ENCODE measurements around the gene NAV2. TPM values are rescaled to one million over a fixed set of nuclear protein-coding genes. Genes with fewer than 3 reads are reported as not detected.

NAV2 gene
- polyA plus RNA-seq, 1 donor (not counting 4 experiments of a cell fraction or from before 2014, with no cell fraction given) = 4.0 TPM

GRCh38 chr11:20026629-20027555, 314.3 kb downstream of the NAV2 start:
- no peaks in the 10 kb centered on the region for H3K27me3 ChIP-seq (ENCODE audit: control insufficient read depth, extremely low read depth, insufficient read depth, low read length)
- FAIRE-seq (peak; percentile 83), DNase-seq (ENCODE audit: low read depth, low spot score) (no peak)
- peaks cover 64% of the 10 kb centered on the region for H3K4me1 ChIP-seq (ENCODE audit: control insufficient read depth, extremely low read depth, insufficient read depth, low read length)
- no peaks in the 10 kb centered on the region for H3K9me3 ChIP-seq (ENCODE audit: control insufficient read depth, low read depth, low read length)
- peak overlapping the region; percentile 78 for H3K4me2 ChIP-seq (ENCODE audit: control insufficient read depth, extremely low read depth, insufficient read depth, low read depth, low read length)
- H3K36me3 ChIP-seq (ENCODE audit: control insufficient read depth in 2 of 2, extremely low read depth in 1 of 2, insufficient read depth in 2 of 2, low read length in 2 of 2) = no peaks in the 10 kb centered on the region
- H3K9ac ChIP-seq (ENCODE audit: control insufficient read depth, extremely low read depth, insufficient read depth, low read length) = peak overlapping the region; percentile 68
- TF ChIP-seq CTCF (optimal IDR thresholded peaks at IDR 0.05 in 1 of 3, IDR thresholded peaks at IDR 0.05 in 1 of 3, conservative IDR thresholded peaks at IDR 0.05 in 1 of 3; ENCODE audit: extremely low read depth in 1 of 3, insufficient read depth in 2 of 3, low read length in 3 of 3) (no peak), EZH2 (IDR thresholded peaks at IDR 0.05; ENCODE audit: low read length) (no peak)
- peak overlapping the region; percentile 79 for H3K27ac ChIP-seq (ENCODE audit: control insufficient read depth, insufficient read depth, low read length)
- H3K79me2 ChIP-seq (ENCODE audit: control insufficient read depth, insufficient read depth, low read length) = peaks cover 6% of the 10 kb centered on the region
- H3K4me3 ChIP-seq (ENCODE audit: control insufficient read depth in 2 of 3, extremely low read depth in 1 of 3, insufficient read depth in 2 of 3, low read depth in 1 of 3, low read length in 3 of 3) = peak overlapping the region; percentile 34 to 57 (median 56)
- no peaks in the 10 kb centered on the region for H4K20me1 ChIP-seq (ENCODE audit: control insufficient read depth, extremely low read depth, insufficient read depth, low read length)
- peak overlapping the region; percentile 55 for H2AFZ ChIP-seq (ENCODE audit: control insufficient read depth, low read length)
- dilution Hi-C loops (cut with MboI; ENCODE audit: extremely low pct_ligation_motif_present, low sequenced_read_pairs) = no loop called here
- no peaks in the 10 kb centered on the region for H3K9me1 ChIP-seq (ENCODE audit: control insufficient read depth, extremely low read depth, insufficient read depth, low read length)

- no peaks in the 10 kb centered on the region for H3K36me3 ChIP-seq (ENCODE audit: control insufficient read depth in 2 of 2, extremely low read depth in 1 of 2, insufficient read depth in 2 of 2, low read length in 2 of 2)
- no peaks in the 10 kb centered on the region for H4K20me1 ChIP-seq (ENCODE audit: control insufficient read depth, extremely low read depth, insufficient read depth, low read length)
- peak overlapping the region; percentile 78 for H3K4me2 ChIP-seq (ENCODE audit: control insufficient read depth, extremely low read depth, insufficient read depth, low read depth, low read length)
- peak overlapping the region; percentile 68 for H3K9ac ChIP-seq (ENCODE audit: control insufficient read depth, extremely low read depth, insufficient read depth, low read length)
- H3K9me3 ChIP-seq (ENCODE audit: control insufficient read depth, low read depth, low read length) = no peaks in the 10 kb centered on the region
- H2AFZ ChIP-seq (ENCODE audit: control insufficient read depth, low read length) = peak overlapping the region; percentile 55
- H3K79me2 ChIP-seq (ENCODE audit: control insufficient read depth, insufficient read depth, low read length) = peaks cover 6% of the 10 kb centered on the region
- FAIRE-seq (no peak), DNase-seq (ENCODE audit: low read depth, low spot score) (no peak)
- dilution Hi-C loops (cut with MboI; ENCODE audit: extremely low pct_ligation_motif_present, low sequenced_read_pairs) = no loop called here
- H3K4me1 ChIP-seq (ENCODE audit: control insufficient read depth, extremely low read depth, insufficient read depth, low read length) = peaks cover 67% of the 10 kb centered on the region
- peak overlapping the region; percentile 34 to 57 (median 56) for H3K4me3 ChIP-seq (ENCODE audit: control insufficient read depth in 2 of 3, extremely low read depth in 1 of 3, insufficient read depth in 2 of 3, low read depth in 1 of 3, low read length in 3 of 3)
- TF ChIP-seq CTCF (optimal IDR thresholded peaks at IDR 0.05 in 1 of 3, IDR thresholded peaks at IDR 0.05 in 1 of 3, conservative IDR thresholded peaks at IDR 0.05 in 1 of 3; ENCODE audit: extremely low read depth in 1 of 3, insufficient read depth in 2 of 3, low read length in 3 of 3) (no peak), EZH2 (IDR thresholded peaks at IDR 0.05; ENCODE audit: low read length) (no peak)
- no peaks in the 10 kb centered on the region for H3K9me1 ChIP-seq (ENCODE audit: control insufficient read depth, extremely low read depth, insufficient read depth, low read length)
- peak overlapping the region; percentile 79 for H3K27ac ChIP-seq (ENCODE audit: control insufficient read depth, insufficient read depth, low read length)
- no peaks in the 10 kb centered on the region for H3K27me3 ChIP-seq (ENCODE audit: control insufficient read depth, extremely low read depth, insufficient read depth, low read length)
Measured at GRCh38 chr11:20027556-20028013, 314.9 kb downstream of the NAV2 start.
